Body of pancreas (tissue), 4 donors: ENCODE measurements around the gene ALG3.

ENCODE experiments used
- POLR2A ChIP-seq, 3 donors: fragments of 450-650 bp; IDR thresholded peaks; one replicate each; pipeline ENCODE4 v1.6.1; 2016; ENCODE audit warnings: antibody characterized with exemption in 3 of 3, mild to moderate bottlenecking in 2 of 3
- TF ChIP-seq, protein P1 (sequence below), 7 experiments: fragments of 450-650 bp in 4 of 7; fragments of 200-600 bp in 3 of 7; sonication (generic) in 3 of 7; IDR thresholded peaks; one replicate each; pipeline ENCODE4 v1.5.1; 2016 to 2019; ENCODE audit warnings: antibody characterized with exemption in 7 of 7

DNA sequence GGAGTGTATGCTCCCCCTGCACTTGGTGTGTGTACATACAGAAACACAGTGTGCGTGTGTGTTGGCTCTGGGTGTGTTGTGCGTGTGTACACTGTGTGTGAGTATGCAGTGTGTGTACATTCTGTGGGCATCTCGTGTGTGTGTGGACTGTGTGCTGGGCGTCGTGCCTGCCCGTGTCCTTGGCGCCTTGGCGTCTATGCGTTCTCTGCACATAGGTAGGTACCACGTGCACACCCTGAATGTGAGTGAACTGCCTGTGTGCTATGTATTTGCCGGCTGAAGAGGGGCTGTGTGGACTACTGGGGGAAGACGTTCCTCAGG is 26.6 kb upstream of the ALG3 start:
- TF ChIP-seq, protein P1, sequence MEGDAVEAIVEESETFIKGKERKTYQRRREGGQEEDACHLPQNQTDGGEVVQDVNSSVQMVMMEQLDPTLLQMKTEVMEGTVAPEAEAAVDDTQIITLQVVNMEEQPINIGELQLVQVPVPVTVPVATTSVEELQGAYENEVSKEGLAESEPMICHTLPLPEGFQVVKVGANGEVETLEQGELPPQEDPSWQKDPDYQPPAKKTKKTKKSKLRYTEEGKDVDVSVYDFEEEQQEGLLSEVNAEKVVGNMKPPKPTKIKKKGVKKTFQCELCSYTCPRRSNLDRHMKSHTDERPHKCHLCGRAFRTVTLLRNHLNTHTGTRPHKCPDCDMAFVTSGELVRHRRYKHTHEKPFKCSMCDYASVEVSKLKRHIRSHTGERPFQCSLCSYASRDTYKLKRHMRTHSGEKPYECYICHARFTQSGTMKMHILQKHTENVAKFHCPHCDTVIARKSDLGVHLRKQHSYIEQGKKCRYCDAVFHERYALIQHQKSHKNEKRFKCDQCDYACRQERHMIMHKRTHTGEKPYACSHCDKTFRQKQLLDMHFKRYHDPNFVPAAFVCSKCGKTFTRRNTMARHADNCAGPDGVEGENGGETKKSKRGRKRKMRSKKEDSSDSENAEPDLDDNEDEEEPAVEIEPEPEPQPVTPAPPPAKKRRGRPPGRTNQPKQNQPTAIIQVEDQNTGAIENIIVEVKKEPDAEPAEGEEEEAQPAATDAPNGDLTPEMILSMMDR (IDR thresholded peaks at IDR 0.05) = no peak
- TF ChIP-seq POLR2A (IDR thresholded peaks at IDR 0.05) = no peak
